GM21528 (cell line): ENCODE data around the gene RHBDD2.

Experiments
- ATAC-seq: cut with Tn5 transposase; IDR thresholded peaks from one replicate; pipeline ENCODE4 v1.9.1; 2021; ENCODE audit warnings: mild to moderate bottlenecking, moderate library complexity; ENCODE audit not compliant: unreplicated experiment, low FRiP score

RHBDD2 gene

DNA sequence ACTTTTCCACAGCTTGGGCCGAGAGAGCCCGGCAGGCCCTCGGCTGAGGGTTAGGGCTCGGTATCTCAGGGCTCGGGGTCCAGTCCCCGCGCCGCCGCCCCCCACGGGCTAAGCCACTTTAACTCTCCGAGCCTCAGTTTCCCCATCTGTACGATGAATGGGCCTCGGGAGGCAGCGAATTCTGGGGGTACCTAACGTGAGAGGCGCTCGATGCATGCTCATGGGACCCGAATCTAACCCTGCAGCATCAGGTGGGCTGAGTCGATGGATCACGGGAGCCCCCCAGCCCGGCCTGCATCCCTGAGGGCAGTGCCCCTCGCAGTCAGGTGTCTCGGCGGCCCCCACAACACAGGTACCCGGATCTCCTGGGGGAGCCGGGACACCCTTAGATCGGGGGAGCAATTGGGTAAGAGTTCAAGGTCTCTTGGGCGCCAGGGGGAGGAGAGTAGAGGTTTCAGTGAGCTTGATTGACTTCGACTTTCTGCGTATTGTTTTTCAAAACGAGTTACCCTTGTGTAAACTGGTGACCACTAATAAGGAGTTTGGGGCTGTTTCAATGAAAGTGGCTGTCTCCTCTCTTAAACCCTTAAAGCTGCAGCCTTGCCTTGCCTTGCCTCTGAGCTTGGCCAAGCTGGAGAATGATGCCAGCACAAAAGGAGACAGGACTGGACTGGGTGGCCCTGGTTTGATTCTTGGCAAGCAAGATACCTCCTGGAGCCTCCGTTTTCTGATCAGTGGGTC, 36.8 kb downstream of the RHBDD2 start:
- no peak for ATAC-seq

DNA sequence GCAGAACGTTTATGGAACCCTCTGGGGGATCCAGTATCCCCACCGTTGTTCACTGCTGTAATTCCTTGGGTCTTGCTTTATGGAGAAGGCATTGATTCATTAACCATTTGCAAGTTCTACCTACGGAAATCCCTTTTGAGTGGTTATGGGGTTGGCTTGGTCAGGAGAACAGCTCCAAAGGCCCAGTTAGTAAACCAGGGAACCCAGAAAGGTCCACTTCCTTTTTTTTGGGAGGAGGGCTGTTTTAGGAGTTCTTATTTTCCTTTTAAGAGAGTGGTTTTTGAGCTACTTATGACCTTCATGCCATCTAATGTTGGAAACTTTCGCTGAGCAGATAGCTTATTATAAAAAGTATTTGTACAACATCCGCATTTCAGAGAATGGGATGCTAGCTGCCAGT, 37.4 kb downstream of the RHBDD2 start:
- no peak for ATAC-seq

DNA sequence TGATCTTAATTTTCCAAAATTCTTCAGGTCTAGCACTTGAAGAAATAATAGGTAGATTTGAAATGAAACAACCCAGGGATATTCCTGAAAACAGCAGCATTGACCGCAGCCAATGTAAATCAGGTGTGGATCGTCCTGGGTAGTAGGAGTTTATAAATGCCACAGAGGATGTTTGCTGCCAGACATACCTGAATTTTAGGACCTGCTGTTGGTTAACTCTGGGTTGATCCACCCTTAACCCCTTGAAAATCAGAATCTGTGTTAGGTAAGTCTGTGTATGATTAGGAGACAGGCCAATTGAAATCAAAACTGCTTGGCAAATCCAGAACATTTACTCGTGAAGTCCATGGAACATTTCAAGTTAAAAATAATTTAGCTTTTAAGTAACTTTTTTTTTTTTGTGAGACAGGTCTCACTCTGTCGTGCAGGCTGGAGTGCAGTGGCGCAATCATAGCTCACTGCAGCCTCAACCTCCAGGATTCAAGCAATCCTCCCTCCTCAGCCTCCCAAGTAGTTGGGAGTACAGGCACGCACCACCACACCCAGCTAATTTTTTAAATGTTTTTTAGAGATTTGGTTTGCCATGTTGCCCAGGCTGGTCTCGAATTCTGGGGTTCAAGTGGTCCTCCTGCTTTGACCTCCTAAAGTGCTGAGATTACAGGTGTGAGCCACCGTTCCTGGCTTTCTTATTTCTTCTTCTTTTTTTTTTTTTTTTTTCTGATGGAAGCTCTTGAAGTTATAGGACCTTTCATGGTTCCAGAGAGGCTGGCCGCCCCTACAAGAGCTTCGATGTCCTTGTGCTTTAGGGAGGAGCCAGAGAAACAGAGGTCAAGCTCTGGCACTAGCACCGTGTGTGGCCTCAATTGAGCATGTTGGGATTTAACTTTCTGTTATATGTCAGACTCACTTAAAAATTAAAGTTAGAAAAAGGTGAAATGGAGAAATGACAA, 38.1 kb downstream of the RHBDD2 start:
- no peak for ATAC-seq

DNA sequence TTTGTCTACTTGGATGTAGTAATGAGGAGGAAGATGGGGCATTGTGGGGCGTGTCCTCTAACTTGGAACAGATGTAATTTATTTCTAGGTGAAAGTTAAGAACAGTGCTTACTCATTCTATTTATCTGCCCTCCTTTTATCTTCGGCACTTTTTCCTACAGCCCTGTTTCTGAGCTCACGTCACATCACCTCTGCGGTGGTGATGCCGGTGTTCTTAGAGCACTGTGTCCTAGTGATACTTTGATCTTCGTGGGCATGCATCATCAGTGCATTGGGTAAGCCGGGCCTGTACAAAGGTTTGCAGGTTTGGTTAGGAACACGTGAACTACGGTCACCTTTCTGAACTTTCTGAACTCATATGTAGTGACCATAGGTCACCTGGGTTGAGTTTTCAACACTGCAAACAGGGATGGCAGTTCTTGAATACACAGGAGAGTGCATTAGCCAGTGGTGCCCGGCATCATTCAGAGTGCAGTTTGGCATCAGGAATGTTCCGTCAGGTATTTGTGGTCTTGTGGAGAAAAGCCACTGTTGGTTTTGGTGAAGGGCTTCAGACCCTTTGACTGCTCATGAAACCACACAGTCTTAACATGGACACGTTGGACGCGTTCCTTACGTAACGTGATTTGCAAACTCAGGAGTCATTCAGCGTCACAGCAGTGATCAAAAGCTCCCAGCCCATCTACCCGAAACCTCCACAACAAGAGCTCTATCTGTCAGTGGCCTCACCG, 41.8 kb downstream of the RHBDD2 start:
- no peak for ATAC-seq

DNA sequence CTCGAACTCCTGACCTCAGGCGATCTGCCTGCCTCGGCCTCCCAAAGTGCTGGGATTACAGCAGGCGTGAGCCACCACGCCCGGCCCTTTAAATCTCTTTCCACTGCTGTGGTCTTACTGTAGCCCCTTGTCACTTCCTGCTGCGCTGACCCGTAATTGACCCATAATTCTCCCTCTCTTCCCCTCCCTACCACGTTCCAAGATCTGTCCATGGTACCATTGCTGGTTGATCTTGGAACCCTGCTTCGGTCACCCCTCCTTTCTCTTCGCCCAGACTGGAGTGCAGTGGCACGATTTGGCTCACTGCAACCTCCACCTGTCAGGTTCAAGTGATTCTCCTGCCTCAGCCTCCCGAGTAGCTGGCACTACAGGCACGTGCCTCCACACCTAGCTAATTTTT, 42.6 kb downstream of the RHBDD2 start:
- ATAC-seq: no peak

DNA sequence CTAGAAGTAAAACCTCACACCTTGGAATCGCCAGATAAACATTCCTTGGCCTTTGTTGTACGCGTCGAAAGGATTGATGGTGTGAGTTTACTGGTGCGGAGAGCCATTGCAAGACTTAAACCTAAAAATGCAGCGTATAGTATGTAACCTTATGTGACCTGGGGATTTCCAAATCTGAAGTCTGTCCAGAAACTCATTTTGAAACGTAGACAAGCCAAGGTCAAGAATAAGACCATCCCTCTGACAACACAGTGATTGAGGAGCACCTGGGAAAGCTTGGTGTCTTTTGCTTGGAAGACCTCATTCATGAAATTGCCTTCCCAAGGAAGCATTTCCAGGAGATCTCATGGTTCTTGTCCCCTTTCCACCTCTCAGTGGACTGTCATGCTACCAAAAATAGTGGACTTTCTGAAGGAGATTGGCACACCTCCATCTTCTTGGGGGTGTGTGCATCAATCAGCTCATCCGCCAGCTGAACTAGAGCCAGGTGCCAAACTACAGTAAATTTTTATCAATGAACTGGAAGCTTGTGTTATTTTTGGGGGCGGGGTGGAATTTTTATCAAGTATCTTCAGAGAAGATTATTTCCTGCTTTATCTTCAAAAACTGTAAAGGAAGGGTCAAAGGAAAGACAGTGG, 44.3 kb downstream of the RHBDD2 start:
- ATAC-seq: no peak

DNA sequence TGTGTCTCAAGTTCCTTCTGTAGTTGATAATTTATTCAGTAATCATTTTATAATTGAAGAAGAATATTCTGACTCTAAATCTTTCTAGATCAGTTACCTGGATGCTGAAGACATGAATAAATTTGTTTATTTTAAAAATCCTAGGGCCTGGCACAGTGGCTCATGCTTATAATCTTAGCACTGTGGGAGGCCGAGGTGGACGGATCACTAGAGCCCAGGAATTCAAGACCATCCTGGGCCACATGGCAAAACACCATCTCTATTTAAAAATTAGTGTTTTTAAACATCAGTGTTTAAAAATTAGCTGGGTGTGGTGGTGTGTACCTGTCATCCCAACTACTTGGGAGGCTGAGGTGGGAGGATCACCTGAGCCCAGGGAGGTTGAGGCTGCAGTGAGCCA, 45.4 kb downstream of the RHBDD2 start:
- no peak for ATAC-seq

DNA sequence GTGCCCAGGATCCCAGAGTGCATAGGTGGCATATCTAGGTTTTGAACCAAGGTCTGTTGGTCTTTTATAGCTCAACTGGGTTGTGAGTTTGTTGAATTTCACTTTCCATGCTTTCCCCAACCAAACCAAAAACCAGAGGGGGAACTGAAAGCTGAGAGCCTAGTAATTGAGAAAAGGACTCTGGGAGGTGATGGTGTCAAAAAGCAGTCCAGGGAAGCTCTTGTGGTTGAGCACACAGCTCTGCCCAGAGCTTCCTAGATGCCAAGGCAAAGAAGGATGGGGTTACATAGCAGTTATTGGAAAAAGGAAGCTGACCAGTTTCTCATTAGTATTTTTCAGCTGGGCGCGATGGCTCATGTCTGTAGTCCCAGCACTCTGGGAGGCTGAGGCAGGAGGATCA, 46.1 kb downstream of the RHBDD2 start:
- ATAC-seq: no peak

DNA sequence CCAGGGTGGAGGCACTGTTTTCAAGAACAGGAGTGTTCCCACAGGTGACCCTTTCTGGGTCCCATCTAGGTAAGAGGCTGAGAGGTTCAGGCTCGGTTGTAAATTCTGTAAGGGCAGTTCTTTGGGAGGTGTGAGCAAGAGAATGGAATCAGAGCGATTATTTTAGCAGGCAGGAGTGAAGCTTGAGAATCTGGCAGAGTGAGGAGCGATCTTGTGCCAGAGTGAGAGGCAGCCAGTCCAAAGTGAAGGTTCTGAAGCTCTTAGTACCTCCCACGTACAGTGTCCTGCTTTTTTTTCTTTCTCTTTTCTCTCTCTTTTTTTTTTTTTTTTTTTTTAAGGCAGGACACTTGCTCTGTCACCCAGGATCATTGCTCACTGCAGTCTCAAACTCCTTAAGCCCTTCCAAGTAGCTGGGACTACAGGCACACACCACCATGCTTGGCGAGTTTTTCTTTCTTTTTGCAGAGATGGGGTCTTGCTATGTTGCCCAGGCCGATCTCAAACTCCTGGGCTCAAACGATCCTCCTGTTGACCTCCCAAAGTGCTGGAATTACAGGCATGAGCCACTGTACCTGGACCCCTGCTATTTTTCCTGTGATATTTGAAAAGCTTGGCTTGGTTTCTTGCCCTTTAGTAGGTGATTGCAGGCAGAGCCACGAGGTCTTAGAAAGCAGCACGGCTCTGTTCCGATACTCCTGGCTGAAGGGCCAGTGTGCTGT, 47.0 kb downstream of the RHBDD2 start:
- ATAC-seq: no peak

DNA sequence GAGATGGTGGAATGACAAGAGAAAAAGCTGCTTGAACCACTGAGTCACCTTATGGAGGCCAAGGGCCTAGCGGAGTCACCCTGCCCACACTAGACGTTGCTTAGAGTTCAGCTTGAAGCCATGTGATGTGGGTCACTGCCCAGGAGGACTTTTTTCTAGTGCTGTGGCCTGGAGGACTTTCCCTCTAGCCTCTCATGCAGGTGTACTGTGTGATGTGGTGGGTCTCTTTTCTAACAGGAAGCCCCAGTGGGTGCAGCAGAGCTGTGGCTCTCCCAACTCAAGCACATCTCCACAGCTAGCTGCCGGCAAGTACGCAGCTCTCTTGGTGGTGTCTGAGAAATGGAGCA, 49.7 kb downstream of the RHBDD2 start:
- no peak for ATAC-seq

DNA sequence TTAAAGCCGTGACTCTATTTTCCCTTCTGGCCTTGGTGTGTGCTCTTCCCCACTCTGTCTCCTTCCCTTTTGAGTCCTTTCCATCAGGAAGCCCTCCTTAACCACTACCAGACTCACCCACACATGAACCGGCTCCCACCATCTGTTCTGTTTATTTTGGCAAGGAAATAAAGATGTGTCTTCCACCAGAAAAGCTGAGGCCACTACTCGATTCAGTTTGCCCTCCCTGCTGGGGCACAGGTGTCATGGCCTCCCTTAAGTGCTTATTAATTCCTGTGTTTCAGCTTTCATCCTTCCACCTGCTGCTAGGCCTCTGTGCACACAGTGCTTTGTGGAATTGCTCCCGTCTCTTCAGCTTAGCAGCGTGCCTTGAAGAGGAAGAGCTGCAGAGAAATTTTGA, 52.8 kb downstream of the RHBDD2 start:
- no peak for ATAC-seq

DNA sequence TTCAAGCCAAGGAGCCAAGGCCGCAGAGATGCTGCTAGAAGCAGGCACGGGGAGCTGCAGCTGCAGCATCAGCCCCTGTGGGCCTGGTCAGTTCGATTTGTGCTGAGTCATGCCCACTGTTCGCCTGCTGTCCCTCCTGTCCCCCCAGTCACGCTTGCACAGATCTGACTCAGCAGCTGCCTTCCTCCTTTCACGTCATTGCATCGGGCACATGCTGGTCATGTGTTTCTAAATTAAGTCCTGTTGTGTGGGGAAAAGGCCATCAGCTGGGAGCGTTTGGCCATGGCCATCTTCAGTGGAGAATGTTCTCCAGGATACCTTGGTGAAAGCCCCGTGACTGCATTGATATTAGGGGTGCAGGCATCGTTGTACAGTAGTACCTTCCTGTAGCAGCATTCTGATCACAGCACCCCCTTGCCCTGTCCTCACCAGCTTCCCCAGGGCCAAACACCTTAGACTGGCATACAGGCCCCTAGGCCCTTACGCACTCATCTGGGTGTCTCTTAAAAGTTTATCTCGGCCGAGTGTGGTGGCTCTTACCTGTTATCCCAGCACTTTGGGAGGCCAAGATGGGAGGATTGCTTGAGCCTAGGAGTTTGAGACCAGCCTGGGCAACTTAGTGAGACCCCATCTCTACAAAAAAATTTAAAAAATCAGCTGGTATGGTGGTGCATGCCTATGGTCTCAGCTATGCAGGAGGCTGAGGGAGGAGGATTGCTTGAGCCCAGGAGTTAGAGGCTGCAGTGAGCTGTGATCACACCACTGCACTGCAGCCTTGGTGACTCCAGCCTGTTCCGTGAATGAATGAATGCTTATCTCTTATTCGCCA, 59.3 kb downstream of the RHBDD2 start:
- no peak for ATAC-seq
